Lung (tissue), 12 donors: ENCODE results near the gene NARS2. TPM values are rescaled to one million over a fixed set of nuclear protein-coding genes. Genes with fewer than 3 reads are reported as not detected.

Source experiments
- ATAC-seq: fragments of 200-7000 bp; cut with Tn5 transposase; one replicate; pipeline ENCODE4 v1.9.1; 2020; ENCODE audit warnings: moderate number of reproducible peaks; ENCODE audit not compliant: insufficient read depth, low FRiP score
- DNase-seq, 3 donors: peaks; one replicate each; pipeline ENCODE4 v3.0.0-alpha.2; 2013 to 2017
- H3K27ac ChIP-seq, 2 donors: one replicate each; pipeline ENCODE4 v1.5.1; 2013; ENCODE audit warnings: mild to moderate bottlenecking in 2 of 2, moderate library complexity in 2 of 2, control low read depth in 1 of 2, inconsistent platforms in 1 of 2, low read depth in 1 of 2, low read length in 1 of 2
- H3K27me3 ChIP-seq, 3 donors: one replicate each; pipeline ENCODE4 v1.5.1; 2013; ENCODE audit warnings: low read length in 2 of 3; ENCODE audit not compliant: control insufficient read depth in 3 of 3, insufficient read depth in 3 of 3
- H3K36me3 ChIP-seq, 4 donors: one replicate each; pipeline ENCODE4 v1.5.1; 2013; ENCODE audit warnings: low read length in 4 of 4, mild to moderate bottlenecking in 1 of 4, moderate library complexity in 1 of 4; ENCODE audit not compliant: control insufficient read depth in 4 of 4, insufficient read depth in 4 of 4
- H3K4me1 ChIP-seq, 5 donors: one replicate each; pipeline ENCODE4 v1.5.1; 2013; ENCODE audit warnings: low read length in 5 of 5, mild to moderate bottlenecking in 2 of 5, moderate library complexity in 1 of 5; ENCODE audit not compliant: control insufficient read depth in 5 of 5, insufficient read depth in 5 of 5
- H3K4me3 ChIP-seq: one replicate; pipeline ENCODE4 v1.5.1; 2013; ENCODE audit warnings: mild to moderate bottlenecking, control low read depth, moderate library complexity
- H3K9ac ChIP-seq, 2 donors: one replicate each; pipeline ENCODE4 v1.5.1; 2013; ENCODE audit warnings: low read length in 2 of 2, control low read depth in 1 of 2; ENCODE audit not compliant: insufficient read depth in 1 of 2
- H3K9me3 ChIP-seq, 4 donors: one replicate each; pipeline ENCODE4 v1.5.1; 2013; ENCODE audit warnings: low read length in 3 of 4, mild to moderate bottlenecking in 1 of 4, moderate library complexity in 1 of 4; ENCODE audit not compliant: control insufficient read depth in 4 of 4, insufficient read depth in 3 of 4
- WGBS, 2 donors: extraction: QIAGEN DNeasy Blood & Tissue Kit; methylation state at CpG; one replicate each; pipeline ENCODE4 v1.1.7; 2013; 5-methylcytosine and 5-hydroxymethylcytosine counted together
- polyA plus RNA-seq, 2 donors: library from polyadenylated mRNA; stranded (reverse); fragments of 200-250 nt; gene quantifications; one replicate each; pipeline ENCODE4 v1.2.1, GENCODE V29; 2013
- total RNA-seq, 2 donors: library from RNA; depleted of rRNA in 1 of 2; stranded (reverse); fragments of >200 nt in 1 of 2; gene quantifications; one replicate each; pipeline ENCODE4 v1.2.1, GENCODE V29; 2014 to 2021
- TF ChIP-seq, protein P1 (sequence below): IDR thresholded peaks from 2 replicates; pipeline ENCODE4 v1.5.1; 2012; ENCODE audit warnings: mild to moderate bottlenecking; ENCODE audit errors: control extremely low read depth, extremely low read depth
- donor health status: control.
- donor health status: control.
- donor health status: Bipolar disorder and iron deficiency.
- donor health status: healthy.
- donor health status: DM: yes; HTN: yes; CAD: no.

The NARS2 gene
- total and polyA plus RNA-seq, 4 donors: 12.0 to 33.8 (median 19.8) TPM

DNA sequence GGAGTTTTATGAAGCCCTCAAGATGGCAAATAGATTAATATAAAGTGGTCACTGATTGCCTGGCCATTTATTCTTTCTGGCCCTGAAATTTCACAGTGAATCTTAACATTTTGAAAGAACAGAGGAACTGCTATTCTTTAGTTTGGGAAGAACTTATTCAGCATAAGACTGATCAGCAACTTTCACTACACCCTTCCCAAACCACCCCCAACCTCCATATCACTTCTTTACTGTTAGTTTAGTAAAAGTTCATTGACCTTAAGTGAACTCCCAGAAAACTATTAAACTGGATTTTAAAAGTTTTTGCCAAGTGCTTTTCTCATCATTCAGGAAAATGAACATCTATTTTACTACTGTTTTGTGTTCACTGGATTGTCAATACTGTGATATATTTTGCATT lies 77.4 kb downstream of the NARS2 start:
- DNase-seq: peak in 1 of 3 donors; percentile 9
- H3K4me3 ChIP-seq: no peak overlapping the region
- no peaks in the 10 kb centered on the region for H3K36me3 ChIP-seq
- peaks cover 0 to 11% (median 8%) of the 10 kb centered on the region in 5 donors for H3K4me1 ChIP-seq
- ATAC-seq: no peak
- TF ChIP-seq, protein P1, sequence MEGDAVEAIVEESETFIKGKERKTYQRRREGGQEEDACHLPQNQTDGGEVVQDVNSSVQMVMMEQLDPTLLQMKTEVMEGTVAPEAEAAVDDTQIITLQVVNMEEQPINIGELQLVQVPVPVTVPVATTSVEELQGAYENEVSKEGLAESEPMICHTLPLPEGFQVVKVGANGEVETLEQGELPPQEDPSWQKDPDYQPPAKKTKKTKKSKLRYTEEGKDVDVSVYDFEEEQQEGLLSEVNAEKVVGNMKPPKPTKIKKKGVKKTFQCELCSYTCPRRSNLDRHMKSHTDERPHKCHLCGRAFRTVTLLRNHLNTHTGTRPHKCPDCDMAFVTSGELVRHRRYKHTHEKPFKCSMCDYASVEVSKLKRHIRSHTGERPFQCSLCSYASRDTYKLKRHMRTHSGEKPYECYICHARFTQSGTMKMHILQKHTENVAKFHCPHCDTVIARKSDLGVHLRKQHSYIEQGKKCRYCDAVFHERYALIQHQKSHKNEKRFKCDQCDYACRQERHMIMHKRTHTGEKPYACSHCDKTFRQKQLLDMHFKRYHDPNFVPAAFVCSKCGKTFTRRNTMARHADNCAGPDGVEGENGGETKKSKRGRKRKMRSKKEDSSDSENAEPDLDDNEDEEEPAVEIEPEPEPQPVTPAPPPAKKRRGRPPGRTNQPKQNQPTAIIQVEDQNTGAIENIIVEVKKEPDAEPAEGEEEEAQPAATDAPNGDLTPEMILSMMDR: no peak
- H3K9me3 ChIP-seq: no peaks in the 10 kb centered on the region
- no peak overlapping the region for H3K9ac ChIP-seq
- no peak overlapping the region for H3K27ac ChIP-seq
- H3K27me3 ChIP-seq: no peaks in the 10 kb centered on the region

DNA sequence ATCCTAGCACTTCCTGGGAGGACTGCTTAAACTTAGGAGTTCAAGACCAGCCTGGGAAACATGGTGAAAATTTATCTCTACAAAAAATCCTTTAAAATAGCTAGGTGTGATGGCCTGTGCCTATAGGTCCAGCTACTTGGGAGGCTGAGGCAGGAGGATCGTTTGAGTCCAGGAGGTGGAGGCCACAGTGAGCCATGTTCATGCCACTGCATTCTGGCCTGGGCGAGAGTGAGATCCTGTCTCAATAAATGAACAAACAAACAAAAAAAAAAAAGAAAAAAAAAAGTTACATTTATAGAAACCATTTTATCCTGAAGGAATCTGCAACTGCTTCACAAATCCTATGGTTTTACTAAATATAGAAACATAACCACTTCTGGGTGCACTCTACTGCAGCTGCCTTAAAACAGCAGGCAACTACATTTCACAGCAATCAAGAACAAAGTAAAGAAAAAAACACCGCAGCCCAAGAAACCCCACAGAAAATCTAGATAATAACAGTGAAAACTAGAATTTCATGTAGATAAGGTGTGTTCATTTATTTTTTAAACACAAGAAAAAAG lies 81.2 kb downstream of the NARS2 start:
- Histone ChIP-seq H3K4me3 (no peak overlapping the region), H3K27me3 (no peaks in the 10 kb centered on the region), H3K27ac (no peak overlapping the region), H3K4me1 (peaks cover 0 to 11% (median 8%) of the 10 kb centered on the region in 5 donors), H3K9me3 (no peaks in the 10 kb centered on the region), H3K36me3 (no peaks in the 10 kb centered on the region), H3K9ac (no peak overlapping the region)
- peak in 1 of 3 donors; percentile 14 for DNase-seq
- ATAC-seq: no peak
- TF ChIP-seq, protein P1: no peak
- 83 to 94% methylated on average over 3 of the region's 3 CpGs for WGBS, 2 donors

DNA sequence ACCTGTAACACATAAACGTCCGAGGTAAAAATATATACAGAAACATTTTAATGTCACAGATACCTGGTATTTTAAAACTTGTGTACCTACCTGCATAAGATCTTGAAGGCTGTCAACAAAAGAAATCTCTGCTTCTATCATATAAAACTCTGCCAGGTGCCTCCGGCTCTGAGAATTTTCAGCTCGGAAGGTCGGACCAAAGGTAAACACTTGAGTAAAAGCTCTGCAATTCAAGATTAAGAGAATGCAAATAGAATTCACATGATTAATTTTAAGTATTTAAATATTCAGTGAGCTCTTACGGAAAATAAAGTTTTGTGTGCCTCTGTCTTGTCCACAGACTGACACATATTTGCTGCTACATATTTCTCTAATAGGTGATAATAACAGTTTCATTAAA lies 81.7 kb downstream of the NARS2 start:
- 68 to 81% methylated on average over 6 of the region's 6 CpGs for WGBS, 2 donors

More for the DNA sequence above, 81.7 kb downstream of the NARS2 start:
- Histone ChIP-seq H3K4me3 (no peak overlapping the region), H3K4me1 (peaks cover 0 to 8% (median 6%) of the 10 kb centered on the region in 5 donors), H3K9ac (no peak overlapping the region), H3K36me3 (no peaks in the 10 kb centered on the region), H3K27me3 (no peaks in the 10 kb centered on the region), H3K27ac (no peak overlapping the region), H3K9me3 (no peaks in the 10 kb centered on the region)
- TF ChIP-seq, protein P1: no peak
- DNase-seq (peak in 1 of 3 donors; percentile 39), ATAC-seq (no peak)
